Measurements from ENCODE around the gene TBX10. TPM values are rescaled to one million over a fixed set of nuclear protein-coding genes. Genes with fewer than 3 reads are reported as not detected.

TBX10 gene
- total RNA-seq, 2 experiments from 2014 or later: 2.4 to 5.3 TPM

GRCh38 chr11:67668192-67668551, 28.6 kb upstream of the TBX10 start:
- peak; percentile 47 for DNase-seq (ENCODE audit: low spot score)
- Histone ChIP-seq H3K4me2 (ENCODE audit: low read length) (peak overlapping the region; percentile 73), H3K9me3 (ENCODE audit: low read length) (no peaks in the 10 kb centered on the region), H3K9me2 (ENCODE audit: insufficient read depth, low read length) (no peaks in the 10 kb centered on the region), H3K4me1 (ENCODE audit: insufficient read depth, low read length, poor library complexity, severe bottlenecking) (peaks cover 47% of the 10 kb centered on the region), H3K79me2 (ENCODE audit: insufficient read depth, low read depth, low read length) (peaks cover 10% of the 10 kb centered on the region; the same call in 1 of the 2 replicates), H3K4me3 (ENCODE audit: low read depth, low read length, poor library complexity, severe bottlenecking) (peak overlapping the region; percentile 63), H3K36me3 (ENCODE audit: insufficient read depth, low read length) (no peaks in the 10 kb centered on the region), H4K20me1 (ENCODE audit: insufficient read depth, low read length) (no peaks in the 10 kb centered on the region), H2AFZ (ENCODE audit: low read length) (no peak overlapping the region; the same call in 1 of the 2 replicates), H3K27ac (ENCODE audit: low read depth, low read length, poor library complexity, severe bottlenecking) (peak overlapping the region; percentile 80)
- TF ChIP-seq CTCF (conservative IDR thresholded peaks at IDR 0.05; ENCODE audit: low read length) (no peak), EZH2phosphoT487 (IDR thresholded peaks at IDR 0.05; ENCODE audit: borderline replicate concordance, low read depth, low read length) (no peak)
- no TSS peak for BruUV-seq (replicated peaks)
- intact Hi-C loops (cut with micrococcal nuclease; ENCODE audit: unreplicated experiment): loop anchor here (1.0 to 5.0 kb wide), 3 partner anchors 20 to 39 kb away; no protein-coding TSS in a partner anchor
- CTCF ChIA-PET (ENCODE audit: unreplicated experiment): interaction anchor here (0.6 to 2.6 kb wide), 4 partner anchors 18 to 46 kb away, joined by 4 to 38 read pairs (median 10); partner anchors contain the start of gene ACY3
- POLR2A ChIA-PET: interaction anchor here (0.6 to 3.4 kb wide), 5 partner anchors 9 to 23 kb away, joined by 3 to 37 read pairs (median 5); partner anchors contain the start of gene ACY3

- DNase-seq (ENCODE audit: low spot score): peak; percentile 97
- Histone ChIP-seq H2AFZ (ENCODE audit: low read length) (peak overlapping the region; percentile 27; the same call in 1 of the 2 replicates), H3K27ac (ENCODE audit: low read depth, low read length, poor library complexity, severe bottlenecking) (peak overlapping the region; percentile 80), H3K4me3 (ENCODE audit: low read depth, low read length, poor library complexity, severe bottlenecking) (peak overlapping the region; percentile 63), H4K20me1 (ENCODE audit: insufficient read depth, low read length) (no peaks in the 10 kb centered on the region), H3K4me1 (ENCODE audit: insufficient read depth, low read length, poor library complexity, severe bottlenecking) (peaks cover 47% of the 10 kb centered on the region), H3K79me2 (ENCODE audit: insufficient read depth, low read depth, low read length) (peaks cover 10% of the 10 kb centered on the region; the same call in 1 of the 2 replicates), H3K36me3 (ENCODE audit: insufficient read depth, low read length) (no peaks in the 10 kb centered on the region), H3K9me2 (ENCODE audit: insufficient read depth, low read length) (no peaks in the 10 kb centered on the region), H3K4me2 (ENCODE audit: low read length) (peak overlapping the region; percentile 73), H3K9me3 (ENCODE audit: low read length) (no peaks in the 10 kb centered on the region)
- TF ChIP-seq CTCF (conservative IDR thresholded peaks at IDR 0.05; ENCODE audit: low read length) (0 out of 2 replicates have a peak, but pooled peaks have one; percentile 8), EZH2phosphoT487 (IDR thresholded peaks at IDR 0.05; ENCODE audit: borderline replicate concordance, low read depth, low read length) (no peak)
- intact Hi-C loops (cut with micrococcal nuclease; ENCODE audit: unreplicated experiment): loop anchor here (1.0 to 5.0 kb wide), 3 partner anchors 19 to 40 kb away; no protein-coding TSS in a partner anchor
- CTCF ChIA-PET (ENCODE audit: unreplicated experiment): interaction anchor here (0.5 to 2.6 kb wide), 5 partner anchors 18 to 46 kb away, joined by 3 to 38 read pairs (median 6); partner anchors contain the start of gene ACY3
- BruUV-seq (replicated peaks): no TSS peak
- POLR2A ChIA-PET: interaction anchor here (0.6 to 3.4 kb wide), 8 partner anchors 8 to 40 kb away, joined by 3 to 37 read pairs (median 4); partner anchors contain the start of gene ACY3
Measured at GRCh38 chr11:67667490-67668191, 28.1 kb upstream of the TBX10 start.

Data from OCI-LY7 (cell line).